GM10248 (cell line): ENCODE data around the gene KLRC1.
"Not testable (repeated sequence)": the region's sequence is repeated elsewhere in the genome, so short reads cannot be mapped to it uniquely, and the experiment has no call there.

Experiments used
- CTCF ChIA-PET: fragments of 300-600 bp; sonication (Branson Sonifier 250); formaldehyde crosslinking; extraction: SDS; loops from one replicate; lab custom pipeline; 2021; ENCODE audit warnings: antibody characterized with exemption; lab: Yijun Ruan, JAX
- POLR2A ChIA-PET: fragments of 350-650 bp; sonication (Branson Sonifier 250); formaldehyde crosslinking; extraction: SDS; loops from one replicate; lab custom pipeline; 2020; ENCODE audit warnings: antibody characterized with exemption; lab: Yijun Ruan, JAX
- DNase-seq: peaks from one replicate; pipeline ENCODE4 v3.0.0; 2012; ENCODE audit errors: extremely low spot score
- CTCF ChIP-seq: IDR thresholded peaks from 2 replicates; pipeline ENCODE4 v1.5.1; 2012; ENCODE audit warnings: mild to moderate bottlenecking, low read depth; ENCODE audit errors: extremely low read depth, missing control alignments, control extremely low read depth

The KLRC1 gene

GRCh38 chr12:10405294-10405693 is 47.9 kb downstream of the KLRC1 start:
- TF ChIP-seq CTCF = no peak
- POLR2A ChIA-PET = no interaction called here
- no peak for DNase-seq
- CTCF ChIA-PET = interaction anchor here (1.4 kb wide), 1 partner anchor 74 kb away, joined by 3 read pairs; no protein-coding TSS in a partner anchor

GRCh38 chr12:10404798-10405197 is 48.4 kb downstream of the KLRC1 start:
- CTCF ChIA-PET = interaction anchor here (1.4 kb wide), 1 partner anchor 74 kb away, joined by 3 read pairs; no protein-coding TSS in a partner anchor
- POLR2A ChIA-PET = no interaction called here

GRCh38 chr12:10400829-10401228 is 52.3 kb downstream of the KLRC1 start:
- ChIA-PET POLR2A (no interaction called here), CTCF (no interaction called here)
- no peak for DNase-seq
- TF ChIP-seq CTCF = no peak

More at GRCh38 chr12:10404798-10405197, 48.4 kb downstream of the KLRC1 start:
- DNase-seq = no peak
- TF ChIP-seq CTCF = no peak

- DNase-seq = no peak
- TF ChIP-seq CTCF = no peak
- ChIA-PET POLR2A (no interaction called here), CTCF (no interaction called here)
These were observed 55.0 kb downstream of the KLRC1 start for GRCh38 chr12:10398168-10398567.

GRCh38 chr12:10397296-10397695 is 55.9 kb downstream of the KLRC1 start:
- no peak for TF ChIP-seq CTCF
- ChIA-PET POLR2A (no interaction called here), CTCF (interaction anchor here (1.1 kb wide), 1 partner anchor 75 kb away, joined by 3 read pairs; no protein-coding TSS in a partner anchor)
- no peak for DNase-seq

- DNase-seq, POLR2A ChIA-PET: not testable (repeated sequence)
- CTCF ChIA-PET = interaction anchor here (1.1 kb wide), 1 partner anchor 74 kb away, joined by 3 read pairs; no protein-coding TSS in a partner anchor
These were observed 57.0 kb downstream of the KLRC1 start for GRCh38 chr12:10396176-10396575.
